CD4-positive, alpha-beta T cell (primary cell): ENCODE results near the gene NAMPT. TPM values are rescaled to one million over a fixed set of nuclear protein-coding genes. Genes with fewer than 3 reads are reported as not detected.
"Not testable (repeated sequence)": the region's sequence is repeated elsewhere in the genome, so short reads cannot be mapped to it uniquely, and the experiment has no call there.

ENCODE experiments used
- ATAC-seq: fragments of 200-7000 bp; cut with Tn5 transposase; one replicate; pipeline ENCODE4 v1.10.0; 2022; ENCODE audit warnings: mild to moderate bottlenecking; ENCODE audit not compliant: poor library complexity
- CTCF ChIA-PET: fragments of 350-600 bp; sonication (Branson Sonifier 250); formaldehyde crosslinking; loops from one replicate; lab custom pipeline; 2021; ENCODE audit warnings: antibody characterized with exemption, inconsistent platforms; lab: Charles Lee
- POLR2A ChIA-PET: fragments of 350-600 bp; sonication (Branson Sonifier 250); formaldehyde crosslinking; loops from one replicate; lab custom pipeline; 2021; ENCODE audit warnings: antibody characterized with exemption, inconsistent platforms; lab: Charles Lee
- DNase-seq, 14 experiments: peaks; one replicate each; pipeline ENCODE4 v3.0.0-alpha.2; 2013 to 2020; ENCODE audit warnings: mixed read lengths in 2 of 14
- H3K27ac ChIP-seq, 2 donors: one replicate each; pipeline versions ENCODE4 v1.5.1 to v1.7.0; 2013; ENCODE audit warnings: low read length in 2 of 2, low read depth in 1 of 2, mild to moderate bottlenecking in 1 of 2
- H3K27me3 ChIP-seq, 2 experiments: 1 replicate in 1 of 2; 2 replicates in 1 of 2; pipeline versions ENCODE4 v1.6.1 to v1.7.0; 2013; ENCODE audit warnings: low read length in 2 of 2, control low read depth in 1 of 2, mild to moderate bottlenecking in 1 of 2, moderate library complexity in 1 of 2; ENCODE audit not compliant: insufficient read depth in 2 of 2, control insufficient read depth in 1 of 2
- H3K36me3 ChIP-seq: one replicate; pipeline ENCODE4 v1.6.1; 2013; ENCODE audit warnings: low read length, control low read depth; ENCODE audit not compliant: insufficient read depth
- H3K4me1 ChIP-seq: one replicate; pipeline ENCODE4 v1.6.1; 2013; ENCODE audit warnings: low read length, control low read depth; ENCODE audit not compliant: insufficient read depth
- H3K4me3 ChIP-seq: one replicate; pipeline ENCODE4 v1.5.1; 2013; ENCODE audit warnings: mild to moderate bottlenecking, low read length, moderate library complexity
- H3K9me3 ChIP-seq, 2 experiments: 1 replicate in 1 of 2; 2 replicates in 1 of 2; pipeline versions ENCODE4 v1.6.1 to v1.7.0; 2013; ENCODE audit warnings: low read length in 2 of 2, mild to moderate bottlenecking in 2 of 2, control low read depth in 1 of 2, moderate library complexity in 1 of 2; ENCODE audit not compliant: control insufficient read depth in 1 of 2, insufficient read depth in 1 of 2
- H3K27ac Mint-ChIP-seq: one replicate; pipeline ENCODE4 v1.8.0; 2020; ENCODE audit warnings: mixed read lengths
- H3K27me3 Mint-ChIP-seq: one replicate; pipeline ENCODE4 v1.8.0; 2021; ENCODE audit warnings: mixed read lengths
- H3K36me3 Mint-ChIP-seq: one replicate; pipeline ENCODE4 v1.8.0; 2021; ENCODE audit warnings: low read depth, mixed read lengths
- H3K4me1 Mint-ChIP-seq: one replicate; pipeline ENCODE4 v1.8.0; 2021; ENCODE audit warnings: low read depth, mixed read lengths
- H3K4me3 Mint-ChIP-seq: one replicate; pipeline ENCODE4 v1.8.0; 2020; ENCODE audit warnings: mild to moderate bottlenecking, mixed read lengths
- H3K9me3 Mint-ChIP-seq: one replicate; pipeline ENCODE4 v1.8.0; 2020; ENCODE audit warnings: mixed read lengths
- intact Hi-C, 2 experiments: fragments of 100-400 bp; cut with DNase I in 1 of 2; cut with micrococcal nuclease in 1 of 2; formaldehyde crosslinking; loops; one replicate each; pipeline versions ENCODE4 v1.15.1 to v1.9.0; 2023 to 2025; cut with DNase I, micrococcal nuclease
- total RNA-seq, 174 experiments: library from RNA in 2 of 174; stranded (reverse) in 2 of 174; gene quantifications; one replicate each; pipeline ENCODE4 v1.2.3 and lab custom pipeline; 2021 to 2026
- TF ChIP-seq, protein P1 (sequence below): fragments of 200-600 bp; IDR thresholded peaks from one replicate; pipeline ENCODE4 v1.8.0; 2022; ENCODE audit warnings: antibody characterized with exemption, mild to moderate bottlenecking

NAMPT gene
- total RNA-seq, 2 experiments from 2014 or later, result 154 to 159 TPM

DNA sequence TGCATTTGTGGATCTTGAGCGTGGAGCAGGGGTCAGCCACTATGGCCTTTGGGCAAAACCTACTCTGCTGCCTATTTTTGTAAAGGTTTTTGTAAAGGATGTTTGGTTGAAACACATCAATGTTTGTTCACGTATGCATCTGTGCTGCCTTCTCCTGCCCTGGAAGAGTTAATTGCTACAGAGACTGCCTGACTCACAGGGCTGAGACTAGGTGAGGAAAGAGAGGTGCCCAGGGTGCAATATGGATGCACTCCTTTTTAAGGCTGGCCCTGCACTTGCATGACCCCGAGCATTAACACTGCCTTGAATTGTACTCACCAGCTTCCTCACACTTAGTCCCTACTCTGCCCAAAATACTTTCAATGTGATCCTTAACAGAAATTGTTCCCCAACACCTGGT is 20.9 kb upstream of the NAMPT start:
- Mint-ChIP-seq H3K4me3 (no peak overlapping the region), H3K27ac (no peak overlapping the region), H3K9me3 (peaks cover 14% of the 10 kb centered on the region), H3K27me3 (peaks cover 18% of the 10 kb centered on the region), H3K4me1 (no peaks in the 10 kb centered on the region), H3K36me3 (no peaks in the 10 kb centered on the region)
- intact Hi-C loops, result no loop called here
- ATAC-seq (no peak), DNase-seq (no peak)
- peaks cover 0 to 4% of the 10 kb centered on the region in 2 experiments for H3K9me3 ChIP-seq
- TF ChIP-seq, protein P1, sequence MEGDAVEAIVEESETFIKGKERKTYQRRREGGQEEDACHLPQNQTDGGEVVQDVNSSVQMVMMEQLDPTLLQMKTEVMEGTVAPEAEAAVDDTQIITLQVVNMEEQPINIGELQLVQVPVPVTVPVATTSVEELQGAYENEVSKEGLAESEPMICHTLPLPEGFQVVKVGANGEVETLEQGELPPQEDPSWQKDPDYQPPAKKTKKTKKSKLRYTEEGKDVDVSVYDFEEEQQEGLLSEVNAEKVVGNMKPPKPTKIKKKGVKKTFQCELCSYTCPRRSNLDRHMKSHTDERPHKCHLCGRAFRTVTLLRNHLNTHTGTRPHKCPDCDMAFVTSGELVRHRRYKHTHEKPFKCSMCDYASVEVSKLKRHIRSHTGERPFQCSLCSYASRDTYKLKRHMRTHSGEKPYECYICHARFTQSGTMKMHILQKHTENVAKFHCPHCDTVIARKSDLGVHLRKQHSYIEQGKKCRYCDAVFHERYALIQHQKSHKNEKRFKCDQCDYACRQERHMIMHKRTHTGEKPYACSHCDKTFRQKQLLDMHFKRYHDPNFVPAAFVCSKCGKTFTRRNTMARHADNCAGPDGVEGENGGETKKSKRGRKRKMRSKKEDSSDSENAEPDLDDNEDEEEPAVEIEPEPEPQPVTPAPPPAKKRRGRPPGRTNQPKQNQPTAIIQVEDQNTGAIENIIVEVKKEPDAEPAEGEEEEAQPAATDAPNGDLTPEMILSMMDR, result no peak
- no peak overlapping the region for H3K4me3 ChIP-seq
- no peaks in the 10 kb centered on the region for H3K4me1 ChIP-seq
- no peaks in the 10 kb centered on the region for H3K36me3 ChIP-seq
- H3K27ac ChIP-seq, result no peak overlapping the region
- CTCF ChIA-PET, result no interaction called here
- POLR2A ChIA-PET, result no interaction called here
- H3K27me3 ChIP-seq, result no peaks in the 10 kb centered on the region

DNA sequence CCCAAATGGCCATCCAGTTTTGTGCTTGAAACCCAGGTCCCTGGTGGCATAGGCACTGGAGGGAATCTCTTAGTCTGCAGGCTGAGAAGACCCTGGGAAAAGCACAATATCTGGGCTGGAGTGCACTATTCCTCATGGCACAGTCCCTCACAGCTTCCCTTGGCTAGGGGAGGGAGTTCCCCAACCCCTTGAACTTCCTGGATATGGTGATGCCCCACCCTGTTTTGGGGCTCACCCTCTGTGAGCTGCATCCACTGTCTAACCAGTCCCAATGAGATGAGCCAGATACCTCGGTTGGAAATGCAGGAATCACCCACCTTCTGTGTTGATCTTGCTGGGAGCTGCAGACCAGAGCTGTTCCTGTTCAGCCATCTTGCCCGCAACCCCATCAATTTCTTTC is 19.8 kb upstream of the NAMPT start:
- H3K9me3 ChIP-seq, result peaks cover 0 to 4% of the 10 kb centered on the region in 2 experiments
- no peak overlapping the region for H3K4me3 ChIP-seq
- H3K4me1 Mint-ChIP-seq, result no peaks in the 10 kb centered on the region
- H3K36me3 Mint-ChIP-seq, result no peaks in the 10 kb centered on the region
- peaks cover 14% of the 10 kb centered on the region for H3K9me3 Mint-ChIP-seq
- H3K27me3 ChIP-seq, result no peaks in the 10 kb centered on the region
- CTCF ChIA-PET, result no interaction called here
- no peaks in the 10 kb centered on the region for H3K36me3 ChIP-seq
- ATAC-seq (no peak), DNase-seq (no peak)
- POLR2A ChIA-PET, result no interaction called here
- no peak overlapping the region for H3K27ac ChIP-seq
- H3K4me3 Mint-ChIP-seq, result no peak overlapping the region
- intact Hi-C loops, result no loop called here
- TF ChIP-seq, protein P1, result no peak
- no peak overlapping the region for H3K27ac Mint-ChIP-seq
- H3K27me3 Mint-ChIP-seq, result peaks cover 18% of the 10 kb centered on the region
- H3K4me1 ChIP-seq, result no peaks in the 10 kb centered on the region

DNA sequence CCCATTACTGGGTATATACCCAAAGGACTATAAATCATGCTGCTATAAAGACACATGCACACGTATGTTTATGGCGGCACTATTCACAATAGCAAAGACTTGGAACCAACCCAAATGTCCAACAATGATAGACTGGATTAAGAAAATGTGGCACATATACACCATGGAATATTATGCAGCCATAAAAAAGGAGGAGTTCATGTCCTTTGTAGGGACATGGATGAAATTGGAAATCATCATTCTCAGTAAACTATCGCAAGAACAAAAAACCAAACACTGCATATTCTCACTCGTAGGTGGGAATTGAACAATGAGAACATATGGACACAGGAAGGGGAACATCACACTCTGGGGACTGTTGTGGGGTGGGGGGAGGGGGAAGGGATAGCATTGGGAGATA is 13.8 kb upstream of the NAMPT start:
- H3K27me3 Mint-ChIP-seq, result peaks cover 11% of the 10 kb centered on the region
- H3K4me1 ChIP-seq, H3K4me1 Mint-ChIP-seq, H3K4me3 ChIP-seq, H3K27ac ChIP-seq, H3K27ac Mint-ChIP-seq, H3K9me3 ChIP-seq, H3K36me3 Mint-ChIP-seq, H3K4me3 Mint-ChIP-seq, POLR2A ChIA-PET, CTCF ChIA-PET, ATAC-seq, H3K36me3 ChIP-seq, DNase-seq, H3K27me3 ChIP-seq, intact Hi-C loops: not testable (repeated sequence)
- peaks cover 14% of the 10 kb centered on the region for H3K9me3 Mint-ChIP-seq

DNA sequence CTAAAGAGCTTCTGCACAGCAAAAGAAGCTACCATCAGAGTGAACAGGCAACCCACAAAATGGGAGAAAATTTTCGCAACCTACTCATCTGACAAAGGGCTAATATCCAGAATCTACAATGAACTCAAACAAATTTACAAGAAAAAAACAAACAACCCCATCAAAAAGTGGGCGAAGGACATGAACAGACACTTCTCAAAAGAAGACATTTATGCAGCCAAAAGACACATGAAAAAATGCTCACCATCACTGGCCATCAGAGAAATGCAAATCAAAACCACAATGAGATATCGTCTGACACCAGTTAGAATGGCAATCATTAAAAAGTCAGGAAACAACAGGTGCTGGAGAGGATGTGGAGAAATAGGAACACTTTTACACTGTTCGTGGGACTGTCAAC is 13.4 kb upstream of the NAMPT start:
- H3K4me1 Mint-ChIP-seq, ATAC-seq, H3K4me1 ChIP-seq, H3K4me3 Mint-ChIP-seq, H3K9me3 ChIP-seq, H3K27me3 Mint-ChIP-seq, H3K27ac ChIP-seq, H3K27me3 ChIP-seq, H3K36me3 ChIP-seq, POLR2A ChIA-PET, H3K27ac Mint-ChIP-seq, H3K36me3 Mint-ChIP-seq, DNase-seq, CTCF ChIA-PET, H3K4me3 ChIP-seq, H3K9me3 Mint-ChIP-seq, intact Hi-C loops: not testable (repeated sequence)
